ENCODE data around the gene MRPS34.

Gene MRPS34

GRCh38 chr16:1778200-1779179 is 5.6 kb upstream of the MRPS34 start:
- Histone ChIP-seq H3K9me3 (ENCODE audit: low read length) (no peaks in the 10 kb centered on the region), H2AFZ (ENCODE audit: low read length) (no peak overlapping the region), H4K20me1 (ENCODE audit: insufficient read depth, low read length) (no peaks in the 10 kb centered on the region), H3F3A (ENCODE audit: insufficient read depth, low read length) (0 out of 2 replicates have a peak, but pooled peaks cover 3% of the 10 kb centered on the region), H3K4me1 (ENCODE audit: insufficient read depth, low read length, severe bottlenecking) (peaks cover 25% of the 10 kb centered on the region), H3K9me2 (ENCODE audit: low read depth, low read length) (no peaks in the 10 kb centered on the region), H3K27me3 (ENCODE audit: insufficient read depth, low read length) (no peaks in the 10 kb centered on the region), H3K4me2 (ENCODE audit: low read length) (no peak overlapping the region), H3K9ac (ENCODE audit: low read length) (no peak overlapping the region), H3K79me2 (ENCODE audit: insufficient read depth, low read length) (no peaks in the 10 kb centered on the region), H3K36me3 (ENCODE audit: insufficient read depth, low read length) (peaks cover 44% of the 10 kb centered on the region), H3K27ac (ENCODE audit: low read depth, low read length, poor library complexity, severe bottlenecking) (no peak overlapping the region), H3K4me3 (ENCODE audit: low read depth, low read length, poor library complexity, severe bottlenecking) (no peak overlapping the region)
- TF ChIP-seq CTCF (IDR thresholded peaks at IDR 0.05; ENCODE audit: low read length), result no peak

- H3K27ac ChIP-seq (ENCODE audit: low read depth, low read length, poor library complexity, severe bottlenecking), result no peak overlapping the region
- H4K20me1 ChIP-seq (ENCODE audit: insufficient read depth, low read length), result no peaks in the 10 kb centered on the region
- no peaks in the 10 kb centered on the region for H3K9me2 ChIP-seq (ENCODE audit: low read depth, low read length)
- H3K27me3 ChIP-seq (ENCODE audit: insufficient read depth, low read length), result no peaks in the 10 kb centered on the region
- no peak overlapping the region for H3K4me2 ChIP-seq (ENCODE audit: low read length)
- H3K9me3 ChIP-seq (ENCODE audit: low read length), result no peaks in the 10 kb centered on the region
- H2AFZ ChIP-seq (ENCODE audit: low read length), result no peak overlapping the region
- H3K36me3 ChIP-seq (ENCODE audit: insufficient read depth, low read length), result peaks cover 44% of the 10 kb centered on the region
- H3K9ac ChIP-seq (ENCODE audit: low read length), result no peak overlapping the region
- no peak overlapping the region for H3K4me3 ChIP-seq (ENCODE audit: low read depth, low read length, poor library complexity, severe bottlenecking)
- peaks cover 25% of the 10 kb centered on the region for H3K4me1 ChIP-seq (ENCODE audit: insufficient read depth, low read length, severe bottlenecking)
- no peaks in the 10 kb centered on the region for H3K79me2 ChIP-seq (ENCODE audit: insufficient read depth, low read length)
- no peak for TF ChIP-seq CTCF (IDR thresholded peaks at IDR 0.05; ENCODE audit: low read length)
- TF ChIP-seq EZH2 (IDR thresholded peaks at IDR 0.05; ENCODE audit: borderline replicate concordance, low read length), result no peak
- 0 out of 2 replicates have a peak, but pooled peaks cover 3% of the 10 kb centered on the region for H3F3A ChIP-seq (ENCODE audit: insufficient read depth, low read length)
These were observed 4.7 kb upstream of the MRPS34 start for GRCh38 chr16:1777375-1778199.

- Histone ChIP-seq H3K27me3 (ENCODE audit: insufficient read depth, low read length) (no peaks in the 10 kb centered on the region), H2AFZ (ENCODE audit: low read length) (no peak overlapping the region), H3F3A (ENCODE audit: insufficient read depth, low read length) (0 out of 2 replicates have a peak, but pooled peaks cover 3% of the 10 kb centered on the region), H3K79me2 (ENCODE audit: insufficient read depth, low read length) (0 out of 2 replicates have a peak, but pooled peaks cover under 1% of the 10 kb centered on the region), H3K9ac (ENCODE audit: low read length) (no peak overlapping the region), H4K20me1 (ENCODE audit: insufficient read depth, low read length) (no peaks in the 10 kb centered on the region), H3K4me3 (ENCODE audit: low read depth, low read length, poor library complexity, severe bottlenecking) (no peak overlapping the region), H3K36me3 (ENCODE audit: insufficient read depth, low read length) (peaks cover 47% of the 10 kb centered on the region), H3K4me2 (ENCODE audit: low read length) (no peak overlapping the region), H3K4me1 (ENCODE audit: insufficient read depth, low read length, severe bottlenecking) (peaks cover 25% of the 10 kb centered on the region), H3K9me2 (ENCODE audit: low read depth, low read length) (no peaks in the 10 kb centered on the region), H3K27ac (ENCODE audit: low read depth, low read length, poor library complexity, severe bottlenecking) (no peak overlapping the region), H3K9me3 (ENCODE audit: low read length) (no peaks in the 10 kb centered on the region)
- TF ChIP-seq CTCF (IDR thresholded peaks at IDR 0.05; ENCODE audit: low read length) (no peak), EZH2 (IDR thresholded peaks at IDR 0.05; ENCODE audit: borderline replicate concordance, low read length) (no peak)
These were observed 4.0 kb upstream of the MRPS34 start for GRCh38 chr16:1776991-1777374.

Data from OCI-LY1 (cell line).